ENCODE results near the gene CTTNBP2.

DNA sequence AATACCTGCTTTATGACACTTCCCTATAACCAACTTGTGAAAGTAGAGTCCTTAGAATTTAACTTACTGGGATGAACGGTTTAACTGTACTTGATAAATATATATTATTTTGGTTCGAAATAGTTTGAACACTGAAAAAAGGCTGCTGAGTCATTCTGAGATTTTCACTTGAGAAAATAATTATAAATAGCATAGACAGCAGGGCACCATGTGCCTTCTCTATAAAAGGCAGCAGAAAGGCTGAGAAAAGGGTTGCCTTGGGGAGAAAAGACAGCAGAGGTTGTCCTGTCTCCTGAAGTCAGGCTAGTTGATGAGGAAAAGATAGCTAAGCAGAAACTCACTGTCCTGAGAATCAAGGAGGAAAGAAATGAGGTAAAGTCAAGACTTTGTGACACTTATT lies 92.4 kb downstream of the CTTNBP2 start:
- TF ChIP-seq, protein P1, sequence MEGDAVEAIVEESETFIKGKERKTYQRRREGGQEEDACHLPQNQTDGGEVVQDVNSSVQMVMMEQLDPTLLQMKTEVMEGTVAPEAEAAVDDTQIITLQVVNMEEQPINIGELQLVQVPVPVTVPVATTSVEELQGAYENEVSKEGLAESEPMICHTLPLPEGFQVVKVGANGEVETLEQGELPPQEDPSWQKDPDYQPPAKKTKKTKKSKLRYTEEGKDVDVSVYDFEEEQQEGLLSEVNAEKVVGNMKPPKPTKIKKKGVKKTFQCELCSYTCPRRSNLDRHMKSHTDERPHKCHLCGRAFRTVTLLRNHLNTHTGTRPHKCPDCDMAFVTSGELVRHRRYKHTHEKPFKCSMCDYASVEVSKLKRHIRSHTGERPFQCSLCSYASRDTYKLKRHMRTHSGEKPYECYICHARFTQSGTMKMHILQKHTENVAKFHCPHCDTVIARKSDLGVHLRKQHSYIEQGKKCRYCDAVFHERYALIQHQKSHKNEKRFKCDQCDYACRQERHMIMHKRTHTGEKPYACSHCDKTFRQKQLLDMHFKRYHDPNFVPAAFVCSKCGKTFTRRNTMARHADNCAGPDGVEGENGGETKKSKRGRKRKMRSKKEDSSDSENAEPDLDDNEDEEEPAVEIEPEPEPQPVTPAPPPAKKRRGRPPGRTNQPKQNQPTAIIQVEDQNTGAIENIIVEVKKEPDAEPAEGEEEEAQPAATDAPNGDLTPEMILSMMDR (IDR thresholded peaks at IDR 0.05; ENCODE audit: poor library complexity, severe bottlenecking) = no peak
- TF ChIP-seq POLR2AphosphoS5 (IDR thresholded peaks at IDR 0.05) = no peak
- no peak for TF ChIP-seq RAD21 (conservative IDR thresholded peaks at IDR 0.05)
- no peak for TF ChIP-seq TAF1 (IDR thresholded peaks at IDR 0.05; ENCODE audit: low read depth)
- TF ChIP-seq EZH2 (IDR thresholded peaks at IDR 0.05; ENCODE audit: borderline replicate concordance, insufficient read depth, low read length, poor library complexity, severe bottlenecking) = no peak
- TF ChIP-seq EP300 (conservative IDR thresholded peaks at IDR 0.05; ENCODE audit: poor library complexity, severe bottlenecking) = no peak
- TF ChIP-seq, protein P2, sequence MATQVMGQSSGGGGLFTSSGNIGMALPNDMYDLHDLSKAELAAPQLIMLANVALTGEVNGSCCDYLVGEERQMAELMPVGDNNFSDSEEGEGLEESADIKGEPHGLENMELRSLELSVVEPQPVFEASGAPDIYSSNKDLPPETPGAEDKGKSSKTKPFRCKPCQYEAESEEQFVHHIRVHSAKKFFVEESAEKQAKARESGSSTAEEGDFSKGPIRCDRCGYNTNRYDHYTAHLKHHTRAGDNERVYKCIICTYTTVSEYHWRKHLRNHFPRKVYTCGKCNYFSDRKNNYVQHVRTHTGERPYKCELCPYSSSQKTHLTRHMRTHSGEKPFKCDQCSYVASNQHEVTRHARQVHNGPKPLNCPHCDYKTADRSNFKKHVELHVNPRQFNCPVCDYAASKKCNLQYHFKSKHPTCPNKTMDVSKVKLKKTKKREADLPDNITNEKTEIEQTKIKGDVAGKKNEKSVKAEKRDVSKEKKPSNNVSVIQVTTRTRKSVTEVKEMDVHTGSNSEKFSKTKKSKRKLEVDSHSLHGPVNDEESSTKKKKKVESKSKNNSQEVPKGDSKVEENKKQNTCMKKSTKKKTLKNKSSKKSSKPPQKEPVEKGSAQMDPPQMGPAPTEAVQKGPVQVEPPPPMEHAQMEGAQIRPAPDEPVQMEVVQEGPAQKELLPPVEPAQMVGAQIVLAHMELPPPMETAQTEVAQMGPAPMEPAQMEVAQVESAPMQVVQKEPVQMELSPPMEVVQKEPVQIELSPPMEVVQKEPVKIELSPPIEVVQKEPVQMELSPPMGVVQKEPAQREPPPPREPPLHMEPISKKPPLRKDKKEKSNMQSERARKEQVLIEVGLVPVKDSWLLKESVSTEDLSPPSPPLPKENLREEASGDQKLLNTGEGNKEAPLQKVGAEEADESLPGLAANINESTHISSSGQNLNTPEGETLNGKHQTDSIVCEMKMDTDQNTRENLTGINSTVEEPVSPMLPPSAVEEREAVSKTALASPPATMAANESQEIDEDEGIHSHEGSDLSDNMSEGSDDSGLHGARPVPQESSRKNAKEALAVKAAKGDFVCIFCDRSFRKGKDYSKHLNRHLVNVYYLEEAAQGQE (IDR thresholded peaks at IDR 0.05; ENCODE audit: borderline replicate concordance) = no peak
- TF ChIP-seq SMC3 (conservative IDR thresholded peaks at IDR 0.05; ENCODE audit: poor library complexity) = no peak
- TF ChIP-seq MXI1 (conservative IDR thresholded peaks at IDR 0.05; ENCODE audit: poor library complexity, severe bottlenecking) = no peak
